GM13977 (cell line): ENCODE results near the gene TBL1XR1.

Experiments used
- DNase-seq: peaks from one replicate; pipeline ENCODE4 v3.0.0; 2012; ENCODE audit warnings: low spot score
- in situ Hi-C: fragments of 300-500 bp; cut with MboI; formaldehyde crosslinking; loops from one replicate; pipeline ENCODE4 v1.12.0; 2022; ENCODE audit warnings: low sequenced_read_pairs, low pct_unique_long_range_greater_than_20kb, mixed read lengths, inconsistent platforms; ENCODE audit not compliant: unreplicated experiment
- TF ChIP-seq, protein P1 (sequence below): IDR thresholded peaks from 2 replicates; pipeline ENCODE4 v1.5.1; 2012; ENCODE audit warnings: mild to moderate bottlenecking, control low read depth; ENCODE audit not compliant: insufficient read depth; ENCODE audit errors: extremely low read depth, missing control alignments

The TBL1XR1 gene

DNA sequence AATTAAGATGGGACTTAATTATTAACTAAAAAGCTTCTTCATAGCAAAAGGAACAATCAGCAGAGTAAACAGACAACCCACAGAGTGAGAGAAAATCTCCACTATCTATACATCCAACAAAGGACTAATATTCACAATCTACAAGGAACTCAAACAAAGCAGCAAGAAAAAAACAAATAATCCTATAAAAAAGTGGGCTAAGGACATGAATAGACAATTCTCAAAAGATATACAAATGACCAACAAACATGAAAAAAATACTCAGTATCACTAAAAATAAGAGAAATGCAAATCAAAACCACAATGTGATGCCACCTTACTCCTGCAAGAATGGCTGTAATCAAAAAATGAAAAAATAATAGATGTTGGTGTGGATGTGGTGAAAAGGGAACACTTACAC is 103.3 kb downstream of the TBL1XR1 start:
- DNase-seq = no peak
- TF ChIP-seq, protein P1, sequence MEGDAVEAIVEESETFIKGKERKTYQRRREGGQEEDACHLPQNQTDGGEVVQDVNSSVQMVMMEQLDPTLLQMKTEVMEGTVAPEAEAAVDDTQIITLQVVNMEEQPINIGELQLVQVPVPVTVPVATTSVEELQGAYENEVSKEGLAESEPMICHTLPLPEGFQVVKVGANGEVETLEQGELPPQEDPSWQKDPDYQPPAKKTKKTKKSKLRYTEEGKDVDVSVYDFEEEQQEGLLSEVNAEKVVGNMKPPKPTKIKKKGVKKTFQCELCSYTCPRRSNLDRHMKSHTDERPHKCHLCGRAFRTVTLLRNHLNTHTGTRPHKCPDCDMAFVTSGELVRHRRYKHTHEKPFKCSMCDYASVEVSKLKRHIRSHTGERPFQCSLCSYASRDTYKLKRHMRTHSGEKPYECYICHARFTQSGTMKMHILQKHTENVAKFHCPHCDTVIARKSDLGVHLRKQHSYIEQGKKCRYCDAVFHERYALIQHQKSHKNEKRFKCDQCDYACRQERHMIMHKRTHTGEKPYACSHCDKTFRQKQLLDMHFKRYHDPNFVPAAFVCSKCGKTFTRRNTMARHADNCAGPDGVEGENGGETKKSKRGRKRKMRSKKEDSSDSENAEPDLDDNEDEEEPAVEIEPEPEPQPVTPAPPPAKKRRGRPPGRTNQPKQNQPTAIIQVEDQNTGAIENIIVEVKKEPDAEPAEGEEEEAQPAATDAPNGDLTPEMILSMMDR = no peak
- in situ Hi-C loops = no loop called here

DNA sequence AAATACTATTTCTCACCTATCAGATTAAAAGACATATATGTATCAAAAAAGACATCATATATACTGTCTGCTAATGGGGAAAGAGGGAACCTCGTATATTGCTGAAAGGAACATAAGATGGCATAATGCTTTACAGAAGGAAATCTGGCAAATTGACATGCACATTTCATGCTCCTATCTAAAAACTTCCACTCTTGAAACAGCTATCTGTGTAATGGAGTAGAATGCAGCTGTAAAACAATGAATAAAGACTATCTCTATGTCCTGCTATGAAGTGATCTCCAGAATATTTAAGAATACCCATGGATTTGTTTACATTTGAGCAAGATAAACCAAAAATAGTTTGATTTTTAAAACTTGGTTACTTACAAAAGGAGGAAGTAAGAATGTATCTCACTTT is 107.4 kb downstream of the TBL1XR1 start:
- DNase-seq = no peak
- TF ChIP-seq, protein P1 = no peak
- in situ Hi-C loops = no loop called here

DNA sequence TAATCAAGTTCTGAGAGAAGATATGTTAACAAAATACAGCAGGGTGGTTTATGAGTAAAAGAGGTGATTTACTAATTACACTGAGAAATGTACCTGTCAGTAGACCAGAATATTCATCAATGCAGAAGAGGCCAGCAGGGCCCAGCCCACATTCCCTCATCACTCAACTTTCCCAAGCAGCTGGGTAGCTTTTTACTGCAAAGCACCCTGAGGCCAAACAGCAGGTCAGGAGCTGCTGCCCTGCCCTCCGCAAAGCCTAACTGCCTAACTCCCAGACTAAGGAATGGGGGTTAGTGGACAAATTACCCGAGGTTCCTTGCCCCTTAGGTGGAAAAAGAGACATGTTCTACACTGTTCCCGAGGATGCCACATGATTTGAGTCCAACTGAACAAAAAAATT is 108.2 kb downstream of the TBL1XR1 start:
- in situ Hi-C loops = no loop called here
- TF ChIP-seq, protein P1 = no peak
- DNase-seq = no peak

DNA sequence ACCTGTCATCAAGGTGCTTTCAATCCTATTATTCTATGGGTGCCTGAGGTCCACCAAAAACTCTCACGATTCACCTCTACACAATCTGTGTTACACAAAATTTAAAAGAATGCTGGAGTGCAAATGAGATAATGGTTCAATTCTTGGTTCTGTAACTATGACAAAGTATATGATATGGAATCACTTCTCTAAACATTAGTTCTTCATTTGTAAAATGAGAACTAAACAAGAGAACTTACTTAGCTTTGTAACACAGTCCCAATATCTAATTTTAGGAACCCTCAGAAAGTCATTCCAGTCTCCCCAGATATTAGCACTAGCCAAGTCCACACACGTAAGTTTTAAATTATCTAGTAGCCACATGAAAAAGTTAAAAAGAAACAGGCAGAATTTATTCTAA is 111.5 kb downstream of the TBL1XR1 start:
- DNase-seq = no peak
- in situ Hi-C loops = no loop called here
- TF ChIP-seq, protein P1 = no peak

DNA sequence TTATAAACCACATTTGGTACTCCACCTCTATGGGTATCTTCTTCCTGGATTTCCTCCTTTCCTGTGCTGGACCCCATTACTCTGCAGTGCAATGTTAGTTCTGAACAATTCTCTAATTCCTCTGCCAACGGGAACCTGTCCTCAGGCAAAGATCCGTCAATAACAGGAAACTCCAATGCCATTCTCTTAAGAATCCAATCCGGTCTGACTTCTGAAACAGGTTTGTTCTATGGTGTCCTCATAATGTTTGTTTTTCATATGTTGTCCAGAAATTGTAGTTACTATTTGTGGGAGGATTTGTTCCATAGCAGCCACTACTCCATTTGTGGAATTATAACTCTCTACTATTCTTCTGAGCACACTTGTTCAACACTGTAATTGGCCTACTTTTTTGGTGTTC is 112.7 kb downstream of the TBL1XR1 start:
- in situ Hi-C loops = no loop called here
- DNase-seq = no peak
- TF ChIP-seq, protein P1 = no peak

DNA sequence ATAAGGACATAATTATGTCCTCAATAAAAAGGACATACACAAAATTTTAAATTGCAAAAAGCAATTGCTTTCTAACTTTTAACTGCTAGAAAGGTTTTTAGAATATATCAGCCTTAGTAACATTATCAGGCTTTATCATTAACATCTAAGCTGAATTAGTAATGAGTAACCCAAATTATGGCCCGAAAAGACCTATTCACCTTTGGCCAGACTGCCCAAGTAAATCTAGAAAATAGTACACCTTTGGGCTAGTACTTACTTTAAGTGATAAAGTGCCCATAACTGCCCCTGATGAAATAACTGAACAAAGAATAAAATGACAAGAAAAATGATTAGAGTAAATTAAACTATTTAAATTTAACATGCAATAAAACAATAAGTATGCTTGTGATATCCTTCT is 117.2 kb downstream of the TBL1XR1 start:
- in situ Hi-C loops = no loop called here
- DNase-seq = no peak
- TF ChIP-seq, protein P1 = no peak

DNA sequence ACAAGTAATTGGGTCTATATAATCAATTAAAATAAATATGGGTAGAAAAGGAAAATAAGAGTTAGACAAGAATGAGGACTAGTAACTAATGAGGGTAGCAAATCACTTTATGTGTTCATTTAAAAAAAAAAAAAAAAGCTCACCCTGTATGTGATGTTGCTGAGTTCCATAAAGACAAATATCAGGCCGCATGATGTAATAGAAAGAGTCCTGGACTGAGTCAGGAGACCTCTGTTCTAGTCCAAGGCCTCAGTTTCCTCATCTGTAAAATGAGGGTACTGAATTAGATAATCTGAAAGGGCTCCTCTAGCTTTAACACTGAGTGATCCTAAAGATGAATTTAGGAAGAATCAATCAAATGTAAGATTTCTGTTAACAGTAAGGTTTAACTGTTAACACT is 117.6 kb downstream of the TBL1XR1 start:
- in situ Hi-C loops = no loop called here
- DNase-seq = no peak
- TF ChIP-seq, protein P1 = no peak
